Measurements from ENCODE around the gene ASB5. TPM values are rescaled to one million over a fixed set of nuclear protein-coding genes. Genes with fewer than 3 reads are reported as not detected.

The ASB5 gene
- polyA plus RNA-seq, 1 donor (not counting 4 experiments of a cell fraction or from before 2014, with no cell fraction given): not detected

GRCh38 chr4:176258135-176258534 lies 10.9 kb downstream of the ASB5 start:
- FAIRE-seq (no peak), DNase-seq (ENCODE audit: low read depth, low spot score) (no peak)
- dilution Hi-C loops (cut with MboI; ENCODE audit: extremely low pct_ligation_motif_present, low sequenced_read_pairs): no loop called here
- H3K79me2 ChIP-seq (ENCODE audit: control insufficient read depth, insufficient read depth, low read length): no peaks in the 10 kb centered on the region
- no peaks in the 10 kb centered on the region for H3K9me3 ChIP-seq (ENCODE audit: control insufficient read depth, low read depth, low read length)
- TF ChIP-seq CTCF (optimal IDR thresholded peaks at IDR 0.05 in 1 of 3, IDR thresholded peaks at IDR 0.05 in 1 of 3, conservative IDR thresholded peaks at IDR 0.05 in 1 of 3; ENCODE audit: extremely low read depth in 1 of 3, insufficient read depth in 2 of 3, low read length in 3 of 3) (no peak), EZH2 (IDR thresholded peaks at IDR 0.05; ENCODE audit: low read length) (no peak)
- no peak overlapping the region for H3K4me2 ChIP-seq (ENCODE audit: control insufficient read depth, extremely low read depth, insufficient read depth, low read depth, low read length)
- no peaks in the 10 kb centered on the region for H3K27me3 ChIP-seq (ENCODE audit: control insufficient read depth, extremely low read depth, insufficient read depth, low read length)
- H3K9me1 ChIP-seq (ENCODE audit: control insufficient read depth, extremely low read depth, insufficient read depth, low read length): no peaks in the 10 kb centered on the region
- H3K36me3 ChIP-seq (ENCODE audit: control insufficient read depth in 2 of 2, extremely low read depth in 1 of 2, insufficient read depth in 2 of 2, low read length in 2 of 2): no peaks in the 10 kb centered on the region
- H3K27ac ChIP-seq (ENCODE audit: control insufficient read depth, insufficient read depth, low read length): no peak overlapping the region
- peaks cover 3% of the 10 kb centered on the region for H3K4me1 ChIP-seq (ENCODE audit: control insufficient read depth, extremely low read depth, insufficient read depth, low read length)
- no peak overlapping the region for H3K9ac ChIP-seq (ENCODE audit: control insufficient read depth, extremely low read depth, insufficient read depth, low read length)
- H4K20me1 ChIP-seq (ENCODE audit: control insufficient read depth, extremely low read depth, insufficient read depth, low read length): no peaks in the 10 kb centered on the region
- H2AFZ ChIP-seq (ENCODE audit: control insufficient read depth, low read length): no peak overlapping the region
- no peak overlapping the region for H3K4me3 ChIP-seq (ENCODE audit: control insufficient read depth in 2 of 3, extremely low read depth in 1 of 3, insufficient read depth in 2 of 3, low read depth in 1 of 3, low read length in 3 of 3)

- H3K27ac ChIP-seq (ENCODE audit: control insufficient read depth, insufficient read depth, low read length): no peak overlapping the region
- no peak overlapping the region for H3K4me2 ChIP-seq (ENCODE audit: control insufficient read depth, extremely low read depth, insufficient read depth, low read depth, low read length)
- no peaks in the 10 kb centered on the region for H3K79me2 ChIP-seq (ENCODE audit: control insufficient read depth, insufficient read depth, low read length)
- DNase-seq (ENCODE audit: low read depth, low spot score) (no peak), FAIRE-seq (peak; percentile 20)
- H3K27me3 ChIP-seq (ENCODE audit: control insufficient read depth, extremely low read depth, insufficient read depth, low read length): no peaks in the 10 kb centered on the region
- no peak for TF ChIP-seq EZH2 (IDR thresholded peaks at IDR 0.05; ENCODE audit: low read length)
- TF ChIP-seq CTCF (optimal IDR thresholded peaks at IDR 0.05 in 1 of 3, IDR thresholded peaks at IDR 0.05 in 1 of 3, conservative IDR thresholded peaks at IDR 0.05 in 1 of 3; ENCODE audit: extremely low read depth in 1 of 3, insufficient read depth in 2 of 3, low read length in 3 of 3): no peak
- peaks cover 3% of the 10 kb centered on the region for H3K4me1 ChIP-seq (ENCODE audit: control insufficient read depth, extremely low read depth, insufficient read depth, low read length)
- H3K4me3 ChIP-seq (ENCODE audit: control insufficient read depth in 2 of 3, extremely low read depth in 1 of 3, insufficient read depth in 2 of 3, low read depth in 1 of 3, low read length in 3 of 3): no peak overlapping the region
- no peaks in the 10 kb centered on the region for H3K9me1 ChIP-seq (ENCODE audit: control insufficient read depth, extremely low read depth, insufficient read depth, low read length)
- peak overlapping the region; percentile 72 for H2AFZ ChIP-seq (ENCODE audit: control insufficient read depth, low read length)
- dilution Hi-C loops (cut with MboI; ENCODE audit: extremely low pct_ligation_motif_present, low sequenced_read_pairs): no loop called here
- H3K9me3 ChIP-seq (ENCODE audit: control insufficient read depth, low read depth, low read length): no peaks in the 10 kb centered on the region
- H4K20me1 ChIP-seq (ENCODE audit: control insufficient read depth, extremely low read depth, insufficient read depth, low read length): no peaks in the 10 kb centered on the region
- H3K36me3 ChIP-seq (ENCODE audit: control insufficient read depth in 2 of 2, extremely low read depth in 1 of 2, insufficient read depth in 2 of 2, low read length in 2 of 2): no peaks in the 10 kb centered on the region
- H3K9ac ChIP-seq (ENCODE audit: control insufficient read depth, extremely low read depth, insufficient read depth, low read length): no peak overlapping the region
Observed at GRCh38 chr4:176256921-176257320, 12.1 kb downstream of the ASB5 start.

Measured in keratinocyte (primary cell).